CD8-positive, alpha-beta memory T cell (primary cell): ENCODE measurements around the gene ATP6V0A1. TPM values are rescaled to one million over a fixed set of nuclear protein-coding genes. Genes with fewer than 3 reads are reported as not detected.

Experiments used
- CTCF ChIA-PET: fragments of 350-600 bp; sonication (Branson Sonifier 250); formaldehyde crosslinking; loops from one replicate; lab custom pipeline; 2021; ENCODE audit warnings: antibody characterized with exemption; lab: Charles Lee
- POLR2A ChIA-PET: fragments of 350-600 bp; sonication (Branson Sonifier 250); formaldehyde crosslinking; loops from one replicate; lab custom pipeline; 2021; ENCODE audit warnings: antibody characterized with exemption; lab: Charles Lee
- DNase-seq, 5 donors: peaks; one replicate each; pipeline versions ENCODE4 v3.0.0 to v3.0.0-alpha.2; 2020 to 2022; ENCODE audit warnings: mixed read lengths in 1 of 5
- H3K27ac ChIP-seq: one replicate; pipeline ENCODE4 v1.7.0; 2013; ENCODE audit warnings: low read depth, mild to moderate bottlenecking, low read length, moderate library complexity
- H3K27me3 ChIP-seq: 2 replicates; pipeline ENCODE4 v1.7.0; 2013; ENCODE audit warnings: low read length, mild to moderate bottlenecking; ENCODE audit not compliant: insufficient read depth, poor library complexity, severe bottlenecking
- H3K36me3 ChIP-seq: 2 replicates; pipeline ENCODE4 v1.7.0; 2013; ENCODE audit warnings: mild to moderate bottlenecking, low read length, moderate library complexity; ENCODE audit not compliant: insufficient read depth
- H3K4me1 ChIP-seq: 2 replicates; pipeline ENCODE4 v1.7.0; 2013; ENCODE audit warnings: mild to moderate bottlenecking, low read length, moderate library complexity; ENCODE audit not compliant: insufficient read depth
- H3K4me3 ChIP-seq: 2 replicates; pipeline ENCODE4 v1.7.0; 2013; ENCODE audit warnings: mild to moderate bottlenecking, low read length
- H3K9me3 ChIP-seq: 2 replicates; pipeline ENCODE4 v1.7.0; 2013; ENCODE audit warnings: mild to moderate bottlenecking, low read length
- H3K27ac Mint-ChIP-seq, 8 donors: one replicate each; pipeline ENCODE4 v1.8.0; 2020 to 2021; ENCODE audit warnings: mixed read lengths in 8 of 8, mild to moderate bottlenecking in 6 of 8, inconsistent platforms in 3 of 8, moderate library complexity in 3 of 8
- H3K27me3 Mint-ChIP-seq, 2 donors: one replicate each; pipeline ENCODE4 v1.8.0; 2020 to 2021; ENCODE audit warnings: mixed read lengths in 2 of 2, mild to moderate bottlenecking in 1 of 2, moderate library complexity in 1 of 2
- H3K36me3 Mint-ChIP-seq, 3 donors: one replicate each; pipeline ENCODE4 v1.8.0; 2020 to 2021; ENCODE audit warnings: mixed read lengths in 3 of 3, inconsistent platforms in 1 of 3, mild to moderate bottlenecking in 1 of 3
- H3K4me1 Mint-ChIP-seq, 3 donors: one replicate each; pipeline ENCODE4 v1.8.0; 2020 to 2021; ENCODE audit warnings: mixed read lengths in 3 of 3, inconsistent platforms in 1 of 3, mild to moderate bottlenecking in 1 of 3
- H3K4me3 Mint-ChIP-seq, 7 donors: one replicate each; pipeline ENCODE4 v1.8.0; 2020 to 2021; ENCODE audit warnings: mixed read lengths in 7 of 7, mild to moderate bottlenecking in 6 of 7, moderate library complexity in 4 of 7, inconsistent platforms in 2 of 7
- H3K9me3 Mint-ChIP-seq, 5 donors: one replicate each; pipeline ENCODE4 v1.8.0; 2020 to 2022; ENCODE audit warnings: mixed read lengths in 5 of 5, mild to moderate bottlenecking in 3 of 5, moderate library complexity in 2 of 5, inconsistent platforms in 1 of 5
- polyA plus RNA-seq: library from polyadenylated mRNA; unstranded; fragments of 300-500 nt; fragmentation: Illumina TruSeq; gene quantifications from one replicate; pipeline ENCODE4 v1.2.3, GENCODE V29; 2021
- total RNA-seq, 2 experiments: library from RNA; stranded (reverse); gene quantifications; one replicate each; pipeline ENCODE4 v1.2.3, GENCODE V29; 2021

Gene ATP6V0A1
- total and polyA plus RNA-seq, 3 experiments from 2014 or later: 3.0 to 5.5 (median 3.6) TPM

- peaks cover 11 to 15% of the 10 kb centered on the region in 2 donors for H3K27me3 Mint-ChIP-seq
- Histone ChIP-seq H3K27ac (no peak overlapping the region), H3K4me1 (no peaks in the 10 kb centered on the region), H3K36me3 (no peaks in the 10 kb centered on the region), H3K27me3 (no peaks in the 10 kb centered on the region), H3K4me3 (no peak overlapping the region), H3K9me3 (no peaks in the 10 kb centered on the region)
- no peaks in the 10 kb centered on the region for H3K9me3 Mint-ChIP-seq
- H3K4me1 Mint-ChIP-seq: no peaks in the 10 kb centered on the region
- ChIA-PET CTCF (no interaction called here), POLR2A (no interaction called here)
- no peak for DNase-seq
- peaks cover 0 to 4% (median 0%) of the 10 kb centered on the region in 3 donors for H3K36me3 Mint-ChIP-seq
- peak overlapping the region in 1 of 8 donors; percentile 67 for H3K27ac Mint-ChIP-seq
- H3K4me3 Mint-ChIP-seq: no peak overlapping the region
These were observed 49.9 kb downstream of the ATP6V0A1 start for GRCh38 chr17:42508426-42509165.

GRCh38 chr17:42509409-42509808 lies 50.7 kb downstream of the ATP6V0A1 start:
- Mint-ChIP-seq H3K4me1 (no peaks in the 10 kb centered on the region), H3K36me3 (peaks cover 0 to 4% (median 0%) of the 10 kb centered on the region in 3 donors), H3K9me3 (no peaks in the 10 kb centered on the region), H3K4me3 (no peak overlapping the region), H3K27me3 (peaks cover 11 to 15% of the 10 kb centered on the region in 2 donors), H3K27ac (no peak overlapping the region)
- no peaks in the 10 kb centered on the region for H3K27me3 ChIP-seq
- no peak overlapping the region for H3K4me3 ChIP-seq
- no peak for DNase-seq
- no peaks in the 10 kb centered on the region for H3K9me3 ChIP-seq
- no peak overlapping the region for H3K27ac ChIP-seq
- CTCF ChIA-PET: interaction anchor here (1.0 kb wide), 1 partner anchor 187 kb away, joined by 3 read pairs; no protein-coding TSS in a partner anchor
- no peaks in the 10 kb centered on the region for H3K4me1 ChIP-seq
- no peaks in the 10 kb centered on the region for H3K36me3 ChIP-seq
- POLR2A ChIA-PET: no interaction called here

GRCh38 chr17:42509841-42510240 lies 51.2 kb downstream of the ATP6V0A1 start:
- Mint-ChIP-seq H3K4me1 (no peaks in the 10 kb centered on the region), H3K36me3 (peaks cover 0 to 4% (median 0%) of the 10 kb centered on the region in 3 donors), H3K9me3 (no peaks in the 10 kb centered on the region), H3K27ac (peak overlapping the region in 1 of 8 donors; percentile 30), H3K4me3 (no peak overlapping the region), H3K27me3 (peaks cover 11 to 15% of the 10 kb centered on the region in 2 donors)
- ChIA-PET POLR2A (no interaction called here), CTCF (interaction anchor here (1.0 kb wide), 1 partner anchor 187 kb away, joined by 3 read pairs; no protein-coding TSS in a partner anchor)
- Histone ChIP-seq H3K4me1 (no peaks in the 10 kb centered on the region), H3K27ac (no peak overlapping the region), H3K36me3 (no peaks in the 10 kb centered on the region), H3K4me3 (no peak overlapping the region), H3K9me3 (no peaks in the 10 kb centered on the region), H3K27me3 (no peaks in the 10 kb centered on the region)
- DNase-seq: no peak

GRCh38 chr17:42512246-42512645 lies 53.6 kb downstream of the ATP6V0A1 start:
- Histone ChIP-seq H3K4me3 (no peak overlapping the region), H3K27ac (no peak overlapping the region), H3K9me3 (no peaks in the 10 kb centered on the region), H3K4me1 (peaks cover 2% of the 10 kb centered on the region), H3K27me3 (no peaks in the 10 kb centered on the region), H3K36me3 (no peaks in the 10 kb centered on the region)
- no peak for DNase-seq
- Mint-ChIP-seq H3K27me3 (peaks cover 9 to 15% of the 10 kb centered on the region in 2 donors), H3K36me3 (peaks cover 0 to 4% (median 0%) of the 10 kb centered on the region in 3 donors), H3K4me1 (peaks cover 0 to under 1% (median under 1%) of the 10 kb centered on the region in 3 donors), H3K9me3 (no peaks in the 10 kb centered on the region), H3K4me3 (no peak overlapping the region), H3K27ac (no peak overlapping the region)
- ChIA-PET POLR2A (no interaction called here), CTCF (interaction anchor here (3.0 kb wide), 1 partner anchor 106 kb away, joined by 12 read pairs; no protein-coding TSS in a partner anchor)

GRCh38 chr17:42512733-42513251 lies 54.1 kb downstream of the ATP6V0A1 start:
- no peak overlapping the region for H3K4me3 ChIP-seq
- H3K36me3 Mint-ChIP-seq: peaks cover 0 to 4% (median 0%) of the 10 kb centered on the region in 3 donors
- DNase-seq: no peak
- ChIA-PET POLR2A (no interaction called here), CTCF (interaction anchor here (3.0 kb wide), 1 partner anchor 106 kb away, joined by 12 read pairs; no protein-coding TSS in a partner anchor)
- peaks cover 9 to 15% of the 10 kb centered on the region in 2 donors for H3K27me3 Mint-ChIP-seq
- peaks cover 2 to 6% (median 6%) of the 10 kb centered on the region in 3 donors for H3K4me1 Mint-ChIP-seq
- no peaks in the 10 kb centered on the region for H3K9me3 ChIP-seq
- H3K4me3 Mint-ChIP-seq: no peak overlapping the region
- no peaks in the 10 kb centered on the region for H3K9me3 Mint-ChIP-seq
- no peaks in the 10 kb centered on the region for H3K36me3 ChIP-seq
- H3K27ac Mint-ChIP-seq: no peak overlapping the region
- no peaks in the 10 kb centered on the region for H3K27me3 ChIP-seq
- peaks cover 4% of the 10 kb centered on the region for H3K4me1 ChIP-seq
- no peak overlapping the region for H3K27ac ChIP-seq

GRCh38 chr17:42513686-42514085 lies 55.0 kb downstream of the ATP6V0A1 start:
- H3K36me3 Mint-ChIP-seq: peaks cover 0 to 2% (median 0%) of the 10 kb centered on the region in 3 donors
- H3K27me3 Mint-ChIP-seq: peaks cover 9 to 15% of the 10 kb centered on the region in 2 donors
- ChIA-PET POLR2A (interaction anchor here (0.6 kb wide), 1 partner anchor 1080 kb away, joined by 3 read pairs; no protein-coding TSS in a partner anchor), CTCF (interaction anchor here (1.0 to 3.0 kb wide), 3 partner anchors 14 to 107 kb away, joined by 3 to 12 read pairs (median 4); partner anchors contain the start of gene NAGLU)
- Histone ChIP-seq H3K4me3 (no peak overlapping the region), H3K4me1 (peaks cover 4% of the 10 kb centered on the region), H3K27me3 (no peaks in the 10 kb centered on the region), H3K9me3 (no peaks in the 10 kb centered on the region), H3K36me3 (no peaks in the 10 kb centered on the region), H3K27ac (no peak overlapping the region)
- no peak overlapping the region for H3K4me3 Mint-ChIP-seq
- no peak for DNase-seq
- no peak overlapping the region for H3K27ac Mint-ChIP-seq
- no peaks in the 10 kb centered on the region for H3K9me3 Mint-ChIP-seq
- peaks cover 2 to 7% (median 7%) of the 10 kb centered on the region in 3 donors for H3K4me1 Mint-ChIP-seq

GRCh38 chr17:42514279-42514678 lies 55.6 kb downstream of the ATP6V0A1 start:
- Mint-ChIP-seq H3K27me3 (peaks cover 7 to 15% of the 10 kb centered on the region in 2 donors), H3K4me3 (no peak overlapping the region), H3K9me3 (no peaks in the 10 kb centered on the region), H3K36me3 (peaks cover 0 to 2% (median 0%) of the 10 kb centered on the region in 3 donors), H3K4me1 (peaks cover 2 to 7% (median 7%) of the 10 kb centered on the region in 3 donors), H3K27ac (no peak overlapping the region)
- no peak overlapping the region for H3K4me3 ChIP-seq
- no peaks in the 10 kb centered on the region for H3K36me3 ChIP-seq
- peaks cover 4% of the 10 kb centered on the region for H3K4me1 ChIP-seq
- no peak for DNase-seq
- POLR2A ChIA-PET: interaction anchor here (0.6 kb wide), 1 partner anchor 67 kb away, joined by 4 read pairs; no protein-coding TSS in a partner anchor
- CTCF ChIA-PET: interaction anchor here (0.9 to 3.0 kb wide), 4 partner anchors 13 to 192 kb away, joined by 3 to 12 read pairs (median 4); partner anchors contain the start of gene NAGLU
- no peak overlapping the region for H3K27ac ChIP-seq
- no peaks in the 10 kb centered on the region for H3K27me3 ChIP-seq
- H3K9me3 ChIP-seq: no peaks in the 10 kb centered on the region
